Measurements from ENCODE around the gene PIP5K1C. TPM values are rescaled to one million over a fixed set of nuclear protein-coding genes. Genes with fewer than 3 reads are reported as not detected.

The PIP5K1C gene
- total and polyA plus RNA-seq, 9 of the 15 experiments (the other 6 are each of a cell fraction or from before 2014, with no cell fraction given), result 0.38 to 22.1 (median 4.1) TPM

GRCh38 chr19:3605361-3605760, 94.9 kb downstream of the PIP5K1C start:
- intact Hi-C loops (cut with micrococcal nuclease), result loop anchor here (10.0 kb wide), 1 partner anchor 61 kb away; no protein-coding TSS in a partner anchor
- FAIRE-seq (no peak), ATAC-seq (no peak), DNase-seq (ENCODE audit: extremely low read depth in 1 of 4, low spot score in 3 of 4) (no peak)
- in situ Hi-C loops (cut with MboI), result no loop called here
- TSS peak; percentile 71 for BruUV-seq (replicated peaks)
- H3K4me1 ChIP-seq (replicated peaks in 1 of 2; ENCODE audit: control insufficient read depth in 2 of 2, insufficient read depth in 2 of 2, low read length in 2 of 2), result peaks cover 38 to 77% of the 10 kb centered on the region in 2 experiments
- POLR2A ChIA-PET, result no interaction called here
- peaks cover 27% of the 10 kb centered on the region; the same call in 1 of the 3 replicates for H3K36me3 ChIP-seq (ENCODE audit: control insufficient read depth, insufficient read depth, low read length)
- 44% methylated on average over 3 of the region's 3 CpGs for WGBS (ENCODE audit: insufficient coverage, low coverage, missing lambda C conversion rate)
- H3K9ac ChIP-seq (ENCODE audit: insufficient read depth in 1 of 2, low read depth in 2 of 2, low read length in 2 of 2), result peak overlapping the region; percentile 80 to 92
- H3K4me2 ChIP-seq (ENCODE audit: insufficient read depth, low read length), result peak overlapping the region; percentile 91
- peak overlapping the region; percentile 1; the same call in 1 of the 3 replicates for H3K27ac ChIP-seq (ENCODE audit: extremely low read depth, low read depth, low read length)
- no peaks in the 10 kb centered on the region; the same call in 1 of the 2 replicates for H3K9me3 ChIP-seq (replicated peaks; ENCODE audit: control insufficient read depth, insufficient read depth, low read depth, low read length)
- H3K4me3 ChIP-seq, result peak overlapping the region; percentile 89
- peaks cover 44% of the 10 kb centered on the region for H3K79me2 ChIP-seq (ENCODE audit: control insufficient read depth, insufficient read depth, low read length)
- CTCF ChIA-PET (ENCODE audit: low intra/inter-chr PET ratio), result no interaction called here
- peak overlapping the region; percentile 95; the same call in 1 of the 2 replicates for H2AFZ ChIP-seq (ENCODE audit: low read depth, low read length)
- no peaks in the 10 kb centered on the region for H4K20me1 ChIP-seq (replicated peaks; ENCODE audit: control insufficient read depth, insufficient read depth, low read length)
- no peaks in the 10 kb centered on the region for H3K27me3 ChIP-seq (ENCODE audit: control insufficient read depth in 2 of 2, insufficient read depth in 2 of 2, low read length in 2 of 2)
- peaks cover 2% of the 10 kb centered on the region for H3K9me1 ChIP-seq (ENCODE audit: control insufficient read depth, insufficient read depth, low read length)
- TF ChIP-seq NKRF (IDR thresholded peaks at IDR 0.05; ENCODE audit: borderline replicate concordance) (peak; percentile 71), EHMT2 (IDR thresholded peaks at IDR 0.05) (0 out of 2 replicates have a peak, but pooled peaks have one; percentile 19), ZKSCAN1 (IDR thresholded peaks at IDR 0.05; ENCODE audit: low read depth, low read length) (no peak), LARP7 (IDR thresholded peaks at IDR 0.05) (0 out of 2 replicates have a peak, but pooled peaks have one; percentile 48), ZBTB2 (IDR thresholded peaks at IDR 0.05) (peak; percentile 13; the same call in 1 of the 2 replicates), THRB (CRISPR knock-in tag; conservative IDR thresholded peaks at IDR 0.05) (no peak), MAFG (tag; conservative IDR thresholded peaks at IDR 0.05) (no peak), DNMT1 (IDR thresholded peaks at IDR 0.05) (0 out of 2 replicates have a peak, but pooled peaks have one; percentile 29), PHF20 (IDR thresholded peaks at IDR 0.05; ENCODE audit: partially characterized antibody) (peak; percentile 52), POLR2B (IDR thresholded peaks at IDR 0.05; ENCODE audit: low read depth, partially characterized antibody) (peak; percentile 14), ARID4B (CRISPR knock-in tag; IDR thresholded peaks at IDR 0.05) (0 out of 2 replicates have a peak, but pooled peaks have one; percentile 4), DPF2 (IDR thresholded peaks at IDR 0.05) (0 out of 2 replicates have a peak, but pooled peaks have one; percentile 37), CCAR2 (IDR thresholded peaks at IDR 0.05; ENCODE audit: low read depth, low read length) (no peak), ARHGAP35 (IDR thresholded peaks at IDR 0.05; ENCODE audit: partially characterized antibody) (peak; percentile 45), TRIM24 (IDR thresholded peaks at IDR 0.05) (0 out of 4 replicates have a peak, but pooled peaks of 1 of the 2 experiments have one; percentile 18)
